Panc1 (cell line): Measurements from ENCODE around the gene SERPINA3.

ENCODE experiments used
- CTCF ChIP-seq: fragments of 450-650 bp; IDR thresholded peaks from 2 replicates; pipeline ENCODE4 v1.5.1; 2017; ENCODE audit warnings: mild to moderate bottlenecking
- REST ChIP-seq, 2 experiments: IDR thresholded peaks; 2 replicates each; pipeline ENCODE4 v1.6.1; 2011 to 2012; ENCODE audit warnings: low read depth in 2 of 2, control low read depth in 1 of 2, low read length in 1 of 2, mild to moderate bottlenecking in 1 of 2, moderate library complexity in 1 of 2; ENCODE audit not compliant: insufficient read depth in 1 of 2

- no peak for TF ChIP-seq CTCF
- no peak for TF ChIP-seq REST (IDR thresholded peaks at IDR 0.05; ENCODE audit: insufficient read depth in 1 of 2, low read depth in 2 of 2, low read length in 1 of 2)
Observed at GRCh38 chr14:94564381-94564780, 47.8 kb upstream of the SERPINA3 start.
